HepG2 (cell line): Measurements from ENCODE around the gene SLAIN2. TPM values are rescaled to one million over a fixed set of nuclear protein-coding genes. Genes with fewer than 3 reads are reported as not detected.

Experiments used
- ATAC-seq: fragments of 200-7000 bp; cut with Tn5 transposase; 3 replicates; pipeline ENCODE4 v1.9.1; 2020; ENCODE audit warnings: mild to moderate bottlenecking, moderate library complexity
- BruUV-seq: library from RNA; stranded (reverse); fragments of 400-500 nt; replicated peaks from 2 replicates; lab custom pipeline; 2021; lab: Mats Ljungman, UMichigan
- CTCF ChIA-PET: fragments of 300-600 bp; formaldehyde crosslinking; extraction: SDS; loops from one replicate; lab custom pipeline; 2021; ENCODE audit warnings: low total read pairs, inconsistent platforms, low intra/inter-chr PET ratio; lab: Yijun Ruan, JAX
- POLR2A ChIA-PET: fragments of 350-600 bp; sonication (Branson Sonifier 250); formaldehyde crosslinking; loops from one replicate; lab custom pipeline; 2020; ENCODE audit warnings: antibody characterized with exemption, inconsistent platforms; lab: Yijun Ruan, JAX
- DNase-seq: peaks from one replicate; pipeline ENCODE4 v3.0.0-alpha.2; 2015; ENCODE audit warnings: low spot score
- FAIRE-seq: peaks from 3 replicates; lab custom pipeline; 2011; peaks lifted over from hg19 to GRCh38; lab: Jason Lieb, UNC
- H2AFZ ChIP-seq: one replicate; pipeline ENCODE4 v1.6.1; 2011; ENCODE audit warnings: low read length, inconsistent platforms
- H3K27ac ChIP-seq: fragments of 300-600 bp; 3 replicates; pipeline ENCODE4 v1.8.0; 2011; ENCODE audit warnings: mixed run types, mild to moderate bottlenecking, mixed read lengths, low read length, inconsistent platforms; ENCODE audit not compliant: insufficient read depth; ENCODE audit errors: extremely low read length
- H3K27me3 ChIP-seq, 2 experiments: fragments of 200-600 bp in 1 of 2; 2 replicates in 1 of 2; 3 replicates in 1 of 2; pipeline versions ENCODE4 v1.6.0 to v1.8.0; 2011; ENCODE audit warnings: low read length in 2 of 2, mild to moderate bottlenecking in 2 of 2, moderate library complexity in 2 of 2, inconsistent platforms in 1 of 2; ENCODE audit not compliant: insufficient read depth in 2 of 2, control insufficient read depth in 1 of 2
- H3K36me3 ChIP-seq, 2 experiments: fragments of 200-600 bp in 1 of 2; replicated peaks in 1 of 2; 2 replicates in 1 of 2; 3 replicates in 1 of 2; pipeline versions ENCODE4 v1.5.1 to v1.8.0; 2011; ENCODE audit warnings: low read length in 2 of 2, inconsistent platforms in 1 of 2; ENCODE audit not compliant: insufficient read depth in 2 of 2, control insufficient read depth in 1 of 2
- H3K4me1 ChIP-seq: 2 replicates; pipeline ENCODE4 v1.5.1; 2012; ENCODE audit warnings: low read length, inconsistent platforms; ENCODE audit not compliant: insufficient read depth
- H3K4me2 ChIP-seq: 2 replicates; pipeline ENCODE4 v1.6.0; 2011; ENCODE audit warnings: low read depth, low read length, inconsistent platforms
- H3K4me3 ChIP-seq, 3 experiments: fragments of 200-600 bp in 1 of 3; sonication (generic), shearing (Covaris generic) in 1 of 3; replicated peaks in 1 of 3; 2 replicates each; pipeline ENCODE4 v1.5.1; 2011 to 2016; ENCODE audit warnings: low read length in 3 of 3, inconsistent platforms in 2 of 3, low read depth in 2 of 3, mild to moderate bottlenecking in 2 of 3, control low read depth in 1 of 3, mixed read lengths in 1 of 3; ENCODE audit not compliant: insufficient read depth in 1 of 3
- H3K79me2 ChIP-seq: one replicate; pipeline ENCODE4 v1.6.1; 2011; ENCODE audit warnings: low read length, inconsistent platforms; ENCODE audit not compliant: insufficient read depth
- H3K9ac ChIP-seq: 2 replicates; pipeline ENCODE4 v1.6.0; 2011; ENCODE audit warnings: mild to moderate bottlenecking, low read depth, low read length, inconsistent platforms; ENCODE audit not compliant: insufficient read depth
- H3K9me3 ChIP-seq: 2 replicates; pipeline ENCODE4 v1.5.1; 2012; ENCODE audit warnings: mild to moderate bottlenecking, low read length
- H4K20me1 ChIP-seq: 2 replicates; pipeline ENCODE4 v1.6.0; 2011; ENCODE audit warnings: inconsistent platforms, mild to moderate bottlenecking, low read length, moderate library complexity; ENCODE audit not compliant: insufficient read depth
- CBX1 ChIP-seq: IDR thresholded peaks from one replicate; pipeline ENCODE4 v1.6.1; 2016; ENCODE audit warnings: antibody characterized with exemption, low read depth
- DR1 ChIP-seq: sonication (generic); formaldehyde crosslinking; IDR thresholded peaks from 2 replicates; pipeline ENCODE4 v1.8.0; 2021; ENCODE audit warnings: mild to moderate bottlenecking, missing genetic modification reagents, inconsistent platforms
- GATA4 ChIP-seq: sonication (generic); IDR thresholded peaks from 2 replicates; pipeline ENCODE4 v1.6.1; 2016; ENCODE audit warnings: antibody characterized with exemption, low read depth, borderline replicate concordance
- RAD21 ChIP-seq: fragments of 450-650 bp; formaldehyde crosslinking; IDR thresholded peaks from 2 replicates; pipeline ENCODE4 v1.5.0; 2020; ENCODE audit warnings: mild to moderate bottlenecking
- ZBTB8A ChIP-seq: sonication (generic); formaldehyde crosslinking; IDR thresholded peaks from 2 replicates; pipeline ENCODE4 v1.4.0; 2020; ENCODE audit warnings: mild to moderate bottlenecking, low read depth, missing genetic modification reagents, borderline replicate concordance
- ZFYVE20 ChIP-seq: sonication (generic); formaldehyde crosslinking; IDR thresholded peaks from 2 replicates; pipeline ENCODE4 v1.8.0; 2023; ENCODE audit warnings: low read depth, mild to moderate bottlenecking, moderate library complexity, missing genetic modification reagents, borderline replicate concordance
- ZMYM2 ChIP-seq: sonication (generic); formaldehyde crosslinking; IDR thresholded peaks from 2 replicates; pipeline ENCODE4 v1.8.0; 2022; ENCODE audit warnings: mild to moderate bottlenecking, missing genetic modification reagents
- ZNF350 ChIP-seq: sonication (generic); formaldehyde crosslinking; IDR thresholded peaks from 2 replicates; pipeline ENCODE4 v1.4.0; 2020; ENCODE audit warnings: mild to moderate bottlenecking, low read depth, missing genetic modification reagents, borderline replicate concordance
- ZNF747 ChIP-seq: sonication (generic); formaldehyde crosslinking; IDR thresholded peaks from 2 replicates; pipeline ENCODE4 v1.8.1; 2023; ENCODE audit warnings: missing genetic modification reagents, mild to moderate bottlenecking, borderline replicate concordance
- WGBS: methylation state at CpG from one replicate; pipeline ENCODE4 v1.1.6; 2017; ENCODE audit warnings: low lambda C conversion rate; 5-methylcytosine and 5-hydroxymethylcytosine counted together
- in situ Hi-C: cut with HindIII; loops from 2 replicates; pipeline ENCODE4 v1.10.0; 2017; ENCODE audit warnings: low pct_unique_long_range_greater_than_20kb; ENCODE audit not compliant: extremely low pct_ligation_motif_present
- intact Hi-C: fragments of 100-400 bp; cut with micrococcal nuclease; formaldehyde crosslinking; loops from one replicate; pipeline ENCODE4 v1.10.0; 2022; ENCODE audit not compliant: unreplicated experiment
- polyA plus RNA-seq, 8 experiments: library from polyadenylated mRNA; depleted of rRNA in 3 of 8; stranded (reverse) in 7 of 8; unstranded in 1 of 8; fragments of >200 nt; fragmentation: Illumina TruSeq in 4 of 8; extraction: Trizol in 4 of 8; gene quantifications; 2 replicates each; pipeline versions ENCODE4 v1.2.1 to v1.2.3, GENCODE V29; 2011 to 2016; ENCODE audit warnings: low read depth in 4 of 8, missing spikeins in 1 of 8, mixed read lengths in 1 of 8; ENCODE audit not compliant: insufficient read depth in 1 of 8
- total RNA-seq, 5 experiments: library from RNA; depleted of rRNA; stranded (reverse); fragments of >200 nt; fragmentation: Illumina TruSeq; extraction: Trizol; gene quantifications; 2 replicates each; pipeline ENCODE4 v1.2.3, GENCODE V29; 2016; ENCODE audit warnings: low read depth in 1 of 5
- TF ChIP-seq, protein P1 (sequence below): sonication (generic); formaldehyde crosslinking; IDR thresholded peaks from 2 replicates; pipeline ENCODE4 v1.4.0; 2020; ENCODE audit warnings: mild to moderate bottlenecking, missing genetic modification reagents
- TF ChIP-seq, protein P2 (sequence below): sonication (generic); formaldehyde crosslinking; IDR thresholded peaks from 2 replicates; pipeline ENCODE4 v1.5.0; 2020; ENCODE audit warnings: missing genetic modification reagents, mild to moderate bottlenecking, borderline replicate concordance
- TF ChIP-seq, protein P3 (sequence below), 2 experiments: fragments of 450-650 bp in 1 of 2; sonication (generic) in 1 of 2; formaldehyde crosslinking; IDR thresholded peaks; 2 replicates each; pipeline versions ENCODE4 v1.5.0 to v1.8.0; 2020 to 2022; ENCODE audit warnings: mild to moderate bottlenecking in 1 of 2, missing genetic modification reagents in 1 of 2
- TF ChIP-seq, protein P4 (sequence below): sonication (generic); formaldehyde crosslinking; IDR thresholded peaks from 2 replicates; pipeline ENCODE4 v1.8.1; 2023; ENCODE audit warnings: missing genetic modification reagents, inconsistent platforms, borderline replicate concordance

SLAIN2 gene
- total and polyA plus RNA-seq, 2 of the 13 experiments (the other 11 are each of a cell fraction or from before 2014, with no cell fraction given) = 20.7 to 22.5 TPM

DNA sequence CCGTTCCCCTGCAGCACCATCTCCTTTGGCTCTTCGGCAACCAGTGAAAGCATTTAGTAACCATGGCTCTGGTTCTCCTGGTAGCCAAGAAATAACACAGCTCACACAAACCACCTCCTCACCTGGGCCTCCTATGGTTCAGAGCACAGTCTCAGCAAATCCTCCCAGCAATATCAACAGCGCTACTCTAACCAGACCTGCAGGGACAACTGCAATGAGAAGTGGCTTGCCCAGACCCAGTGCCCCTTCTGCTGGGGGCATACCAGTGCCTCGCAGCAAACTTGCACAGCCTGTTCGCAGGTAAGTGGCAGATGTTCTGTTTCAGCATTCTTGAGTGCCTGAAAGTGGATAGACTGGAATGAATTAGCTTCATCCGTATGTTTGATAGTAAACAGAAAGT lies 78.8 kb downstream of the SLAIN2 start:
- Histone ChIP-seq H3K27ac (no peak overlapping the region), H3K4me2 (no peak overlapping the region), H3K36me3 (peaks cover 1 to 30% of the 10 kb centered on the region in 2 experiments; a peak in 4 of 5 replicates), H3K27me3 (no peaks in the 10 kb centered on the region), H3K9me3 (no peaks in the 10 kb centered on the region), H4K20me1 (no peaks in the 10 kb centered on the region), H3K4me1 (no peaks in the 10 kb centered on the region), H3K79me2 (no peaks in the 10 kb centered on the region), H3K9ac (no peak overlapping the region), H3K4me3 (no peak overlapping the region), H2AFZ (no peak overlapping the region)
- CTCF ChIA-PET = no interaction called here
- 99% methylated on average over 4 of the region's 6 CpGs for WGBS
- in situ Hi-C loops (no loop called here), intact Hi-C loops (loop anchor here (10.0 kb wide), 1 partner anchor 105 kb away; no protein-coding TSS in a partner anchor)
- FAIRE-seq (no peak), DNase-seq (no peak), ATAC-seq (no peak)
- POLR2A ChIA-PET = no interaction called here
- TF ChIP-seq, protein P1, sequence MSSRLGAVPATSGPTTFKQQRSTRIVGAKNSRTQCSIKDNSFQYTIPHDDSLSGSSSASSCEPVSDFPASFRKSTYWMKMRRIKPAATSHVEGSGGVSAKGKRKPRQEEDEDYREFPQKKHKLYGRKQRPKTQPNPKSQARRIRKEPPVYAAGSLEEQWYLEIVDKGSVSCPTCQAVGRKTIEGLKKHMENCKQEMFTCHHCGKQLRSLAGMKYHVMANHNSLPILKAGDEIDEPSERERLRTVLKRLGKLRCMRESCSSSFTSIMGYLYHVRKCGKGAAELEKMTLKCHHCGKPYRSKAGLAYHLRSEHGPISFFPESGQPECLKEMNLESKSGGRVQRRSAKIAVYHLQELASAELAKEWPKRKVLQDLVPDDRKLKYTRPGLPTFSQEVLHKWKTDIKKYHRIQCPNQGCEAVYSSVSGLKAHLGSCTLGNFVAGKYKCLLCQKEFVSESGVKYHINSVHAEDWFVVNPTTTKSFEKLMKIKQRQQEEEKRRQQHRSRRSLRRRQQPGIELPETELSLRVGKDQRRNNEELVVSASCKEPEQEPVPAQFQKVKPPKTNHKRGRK = no peak
- TF ChIP-seq, protein P2, sequence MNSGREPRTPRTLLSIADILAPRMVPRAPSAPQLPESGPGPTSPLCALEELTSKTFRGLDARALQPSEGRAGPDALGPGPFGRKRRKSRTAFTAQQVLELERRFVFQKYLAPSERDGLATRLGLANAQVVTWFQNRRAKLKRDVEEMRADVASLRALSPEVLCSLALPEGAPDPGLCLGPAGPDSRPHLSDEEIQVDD (CRISPR knock-in tag) = no peak
- no peak for TF ChIP-seq ZFYVE20
- TF ChIP-seq ZNF350 (CRISPR knock-in tag) = no peak
- TF ChIP-seq, protein P3, sequence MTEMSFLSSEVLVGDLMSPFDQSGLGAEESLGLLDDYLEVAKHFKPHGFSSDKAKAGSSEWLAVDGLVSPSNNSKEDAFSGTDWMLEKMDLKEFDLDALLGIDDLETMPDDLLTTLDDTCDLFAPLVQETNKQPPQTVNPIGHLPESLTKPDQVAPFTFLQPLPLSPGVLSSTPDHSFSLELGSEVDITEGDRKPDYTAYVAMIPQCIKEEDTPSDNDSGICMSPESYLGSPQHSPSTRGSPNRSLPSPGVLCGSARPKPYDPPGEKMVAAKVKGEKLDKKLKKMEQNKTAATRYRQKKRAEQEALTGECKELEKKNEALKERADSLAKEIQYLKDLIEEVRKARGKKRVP (CRISPR knock-in tag; IDR thresholded peaks at IDR 0.05) = no peak
- no peak for TF ChIP-seq GATA4
- no peak for TF ChIP-seq DR1 (CRISPR knock-in tag)
- TF ChIP-seq, protein P4, sequence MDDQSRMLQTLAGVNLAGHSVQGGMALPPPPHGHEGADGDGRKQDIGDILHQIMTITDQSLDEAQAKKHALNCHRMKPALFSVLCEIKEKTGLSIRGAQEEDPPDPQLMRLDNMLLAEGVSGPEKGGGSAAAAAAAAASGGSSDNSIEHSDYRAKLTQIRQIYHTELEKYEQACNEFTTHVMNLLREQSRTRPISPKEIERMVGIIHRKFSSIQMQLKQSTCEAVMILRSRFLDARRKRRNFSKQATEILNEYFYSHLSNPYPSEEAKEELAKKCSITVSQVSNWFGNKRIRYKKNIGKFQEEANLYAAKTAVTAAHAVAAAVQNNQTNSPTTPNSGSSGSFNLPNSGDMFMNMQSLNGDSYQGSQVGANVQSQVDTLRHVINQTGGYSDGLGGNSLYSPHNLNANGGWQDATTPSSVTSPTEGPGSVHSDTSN = no peak
- no peak for TF ChIP-seq ZBTB8A (CRISPR knock-in tag)
- TF ChIP-seq CBX1 = no peak
- TF ChIP-seq ZMYM2 (CRISPR knock-in tag) = no peak
- no peak for TF ChIP-seq ZNF747 (CRISPR knock-in tag)
- TF ChIP-seq RAD21 (CRISPR knock-in tag) = no peak
- BruUV-seq = no TSS peak
